HCT116 (cell line): Measurements from ENCODE around the gene OR7A17. TPM values are rescaled to one million over a fixed set of nuclear protein-coding genes. Genes with fewer than 3 reads are reported as not detected.

Experiments used
- ATAC-seq: fragments of 200-7000 bp; cut with Tn5 transposase; 2 replicates; pipeline ENCODE4 v1.9.1; 2020; ENCODE audit warnings: mild to moderate bottlenecking, moderate library complexity
- BruUV-seq: library from RNA; stranded (reverse); fragments of 400-500 nt; replicated peaks from 2 replicates; lab custom pipeline; 2021; lab: Mats Ljungman, UMichigan
- CTCF ChIA-PET: fragments of 300-600 bp; sonication (Branson Sonifier 250); formaldehyde crosslinking; loops from one replicate; lab custom pipeline; 2021; ENCODE audit warnings: antibody characterized with exemption; lab: Charles Lee
- POLR2A ChIA-PET: fragments of 300-600, 350-600 bp; sonication (Branson Sonifier 250); formaldehyde crosslinking; loops from one replicate; lab custom pipeline; 2021; ENCODE audit warnings: antibody characterized with exemption; lab: Charles Lee
- RAD21 ChIA-PET, 2 experiments: fragments of 300-600 bp; sonication (Branson Sonifier 250); formaldehyde crosslinking; loops; one replicate each; lab custom pipeline; 2023; ENCODE audit warnings: low total read pairs in 2 of 2; ENCODE audit not compliant: uncharacterized antibody in 2 of 2, unreplicated experiment in 2 of 2, low non-redundant PET in 1 of 2; lab: Charles Lee
- DNase-seq: peaks from one replicate; pipeline ENCODE4 v3.0.0-alpha.2; 2010; ENCODE audit warnings: low read depth, low spot score
- H2AFZ ChIP-seq: fragments of 200-600 bp; shearing (Covaris generic), sonication (generic); 2 replicates; pipeline ENCODE4 v1.6.1; 2017; ENCODE audit warnings: low read depth, mixed run types, mixed read lengths, antibody characterized with exemption, low read length; ENCODE audit not compliant: poor library complexity, severe bottlenecking
- H3K27ac ChIP-seq: 2 replicates; pipeline ENCODE4 v1.5.1; 2012; ENCODE audit warnings: low read depth, low read length
- H3K27me3 ChIP-seq: fragments of 200-600 bp; sonication (generic); 2 replicates; pipeline ENCODE4 v1.6.1; 2016; ENCODE audit warnings: mixed run types, low read length, mixed read lengths; ENCODE audit not compliant: insufficient read depth
- H3K36me3 ChIP-seq, 2 experiments: fragments of 200-500 bp in 1 of 2; fragments of 200-600 bp in 1 of 2; sonication (Bioruptor generic) in 1 of 2; sonication (generic) in 1 of 2; 2 replicates each; pipeline versions ENCODE4 v1.5.1 to v1.6.1; 2014 to 2016; ENCODE audit warnings: low read length in 2 of 2, inconsistent platforms in 1 of 2, mixed read lengths in 1 of 2, mixed run types in 1 of 2; ENCODE audit not compliant: insufficient read depth in 2 of 2, control insufficient read depth in 1 of 2
- H3K4me1 ChIP-seq, 2 experiments: fragments of 200-600 bp in 1 of 2; sonication (generic) in 1 of 2; 2 replicates each; pipeline versions ENCODE4 v1.5.1 to v1.6.1; 2012 to 2017; ENCODE audit warnings: low read length in 2 of 2, inconsistent platforms in 1 of 2, mild to moderate bottlenecking in 1 of 2, mixed read lengths in 1 of 2, mixed run types in 1 of 2, moderate library complexity in 1 of 2; ENCODE audit not compliant: insufficient read depth in 2 of 2, control insufficient read depth in 1 of 2
- H3K4me2 ChIP-seq: fragments of 200-600 bp; sonication (generic); 2 replicates; pipeline ENCODE4 v1.6.1; 2017; ENCODE audit warnings: mixed run types, low read length, mixed read lengths
- H3K4me3 ChIP-seq, 2 experiments: fragments of 200-600 bp in 1 of 2; sonication (generic) in 1 of 2; replicated peaks in 1 of 2; 2 replicates each; pipeline ENCODE4 v1.5.1; 2011 to 2016; ENCODE audit warnings: low read length in 2 of 2, control low read depth in 1 of 2, low read depth in 1 of 2, mild to moderate bottlenecking in 1 of 2, mixed read lengths in 1 of 2, mixed run types in 1 of 2
- H3K79me2 ChIP-seq: fragments of 200-600 bp; sonication (generic); 2 replicates; pipeline ENCODE4 v1.6.1; 2017; ENCODE audit warnings: mild to moderate bottlenecking, mixed run types, low read length, moderate library complexity, mixed read lengths; ENCODE audit not compliant: insufficient read depth
- H3K9ac ChIP-seq: fragments of 200-600 bp; sonication (generic); 2 replicates; pipeline ENCODE4 v1.6.1; 2016; ENCODE audit warnings: low read length, mixed read lengths
- H3K9me2 ChIP-seq: fragments of 200-600 bp; sonication (generic), shearing (Covaris generic); 2 replicates; pipeline ENCODE4 v1.6.1; 2017; ENCODE audit warnings: mixed run types, mild to moderate bottlenecking, moderate library complexity; ENCODE audit not compliant: insufficient read depth
- H3K9me3 ChIP-seq, 2 experiments: fragments of 200-500 bp in 1 of 2; fragments of 200-600 bp in 1 of 2; sonication (Bioruptor generic) in 1 of 2; sonication (generic) in 1 of 2; 2 replicates each; pipeline ENCODE4 v1.6.1; 2014 to 2017; ENCODE audit warnings: low read length in 2 of 2, mixed read lengths in 2 of 2, inconsistent platforms in 1 of 2, low read depth in 1 of 2, mild to moderate bottlenecking in 1 of 2, mixed run types in 1 of 2, moderate library complexity in 1 of 2; ENCODE audit not compliant: control insufficient read depth in 1 of 2, insufficient read depth in 1 of 2
- H4K20me1 ChIP-seq: fragments of 200-600 bp; sonication (generic), shearing (Covaris generic); 2 replicates; pipeline ENCODE4 v1.6.1; 2017; ENCODE audit warnings: mixed run types, mild to moderate bottlenecking, moderate library complexity; ENCODE audit not compliant: insufficient read depth
- ATF3 ChIP-seq: IDR thresholded peaks from 2 replicates; pipeline ENCODE4 v1.6.1; 2012
- CBX3 ChIP-seq: IDR thresholded peaks from 2 replicates; pipeline ENCODE4 v1.6.1; 2012; ENCODE audit warnings: low read depth
- CEBPB ChIP-seq: IDR thresholded peaks from 2 replicates; pipeline ENCODE4 v1.6.1; 2012; ENCODE audit warnings: low read depth
- CTCF ChIP-seq, 3 experiments: fragments of 200-600 bp in 1 of 3; sonication (generic) in 1 of 3; IDR thresholded peaks in 2 of 3; conservative IDR thresholded peaks in 1 of 3; 2 replicates each; pipeline ENCODE4 v1.5.1; 2012 to 2017; ENCODE audit warnings: low read depth in 2 of 3, low read length in 2 of 3, antibody characterized with exemption in 1 of 3, borderline replicate concordance in 1 of 3, control low read depth in 1 of 3, mild to moderate bottlenecking in 1 of 3, mixed read lengths in 1 of 3, mixed run types in 1 of 3, moderate library complexity in 1 of 3; ENCODE audit not compliant: insufficient read depth in 1 of 3
- EGR1 ChIP-seq: IDR thresholded peaks from 2 replicates; pipeline ENCODE4 v1.6.1; 2012; ENCODE audit warnings: low read depth
- ELF1 ChIP-seq: IDR thresholded peaks from 2 replicates; pipeline ENCODE4 v1.6.1; 2012; ENCODE audit warnings: low read depth, borderline replicate concordance
- EZH2phosphoT487 ChIP-seq: fragments of 200-600 bp; IDR thresholded peaks from 2 replicates; pipeline ENCODE4 v1.6.1; 2018; ENCODE audit warnings: antibody characterized with exemption, borderline replicate concordance
- JUND ChIP-seq: IDR thresholded peaks from 2 replicates; pipeline ENCODE4 v1.6.1; 2012
- MAX ChIP-seq: IDR thresholded peaks from 2 replicates; pipeline ENCODE4 v1.6.1; 2012
- POLR2AphosphoS5 ChIP-seq: IDR thresholded peaks from 2 replicates; pipeline ENCODE4 v1.6.1; 2011; ENCODE audit warnings: mild to moderate bottlenecking, low read depth, low read length, moderate library complexity
- REST ChIP-seq: IDR thresholded peaks from 2 replicates; pipeline ENCODE4 v1.6.1; 2012; ENCODE audit warnings: low read depth
- SIN3A ChIP-seq: IDR thresholded peaks from 2 replicates; pipeline ENCODE4 v1.6.1; 2012; ENCODE audit warnings: low read depth
- SP1 ChIP-seq: IDR thresholded peaks from 2 replicates; pipeline ENCODE4 v1.6.1; 2012; ENCODE audit warnings: low read depth
- SRF ChIP-seq: IDR thresholded peaks from 2 replicates; pipeline ENCODE4 v1.6.1; 2012; ENCODE audit warnings: low read depth
- TCF7L2 ChIP-seq: IDR thresholded peaks from 2 replicates; pipeline ENCODE4 v1.7.0; 2011; ENCODE audit warnings: borderline replicate concordance, inconsistent platforms; ENCODE audit not compliant: insufficient read depth, insufficient read length; ENCODE audit errors: extremely low read depth
- ZNF274 ChIP-seq: fragments of 200-500 bp; sonication (Bioruptor generic); IDR thresholded peaks from 2 replicates; pipeline ENCODE4 v1.6.1; 2014; ENCODE audit warnings: mild to moderate bottlenecking, low read depth, low read length, inconsistent platforms
- intact Hi-C: fragments of 100-400 bp; cut with micrococcal nuclease; formaldehyde crosslinking; loops from 2 replicates; pipeline ENCODE4 v1.10.0; 2022
- total RNA-seq: library from RNA; stranded (reverse); gene quantifications from one replicate; pipeline ENCODE4 v1.2.1, GENCODE V29; 2021; ENCODE audit not compliant: unreplicated experiment

Gene OR7A17
- total RNA-seq, 1 experiment from 2014 or later: not detected

GRCh38 chr19:14843578-14843977 is 42.4 kb downstream of the OR7A17 start:
- H3K9ac ChIP-seq: no peak overlapping the region
- TF ChIP-seq TCF7L2 (no peak), ATF3 (no peak), REST (no peak), CEBPB (no peak), CBX3 (no peak), SP1 (no peak), CTCF (IDR thresholded peaks at IDR 0.05 in 2 of 3, conservative IDR thresholded peaks at IDR 0.05 in 1 of 3; ENCODE audit: borderline replicate concordance in 1 of 3, insufficient read depth in 1 of 3, low read depth in 2 of 3, low read length in 2 of 3) (no peak), ZNF274 (no peak), POLR2AphosphoS5 (no peak), ELF1 (no peak), SIN3A (no peak), MAX (no peak), EGR1 (no peak), JUND (no peak), SRF (no peak), EZH2phosphoT487 (no peak)
- BruUV-seq: no TSS peak
- no peak overlapping the region for H3K27ac ChIP-seq
- no peaks in the 10 kb centered on the region for H4K20me1 ChIP-seq
- no peaks in the 10 kb centered on the region for H3K9me2 ChIP-seq
- no peaks in the 10 kb centered on the region for H3K4me1 ChIP-seq
- ChIA-PET CTCF (no interaction called here), RAD21 (no interaction called here), POLR2A (no interaction called here)
- H3K27me3 ChIP-seq: peaks cover 40% of the 10 kb centered on the region
- H3K4me2 ChIP-seq: no peak overlapping the region
- ATAC-seq (no peak), DNase-seq (no peak)
- H3K79me2 ChIP-seq: no peaks in the 10 kb centered on the region
- no peaks in the 10 kb centered on the region for H3K36me3 ChIP-seq
- intact Hi-C loops: no loop called here
- H3K4me3 ChIP-seq: no peak overlapping the region
- H2AFZ ChIP-seq: no peak overlapping the region
- no peaks in the 10 kb centered on the region for H3K9me3 ChIP-seq
